ENCODE results near the gene TNIP1. TPM values are rescaled to one million over a fixed set of nuclear protein-coding genes. Genes with fewer than 3 reads are reported as not detected.

TNIP1 gene
- total RNA-seq, 1 experiment from 2014 or later: 342 TPM

DNA sequence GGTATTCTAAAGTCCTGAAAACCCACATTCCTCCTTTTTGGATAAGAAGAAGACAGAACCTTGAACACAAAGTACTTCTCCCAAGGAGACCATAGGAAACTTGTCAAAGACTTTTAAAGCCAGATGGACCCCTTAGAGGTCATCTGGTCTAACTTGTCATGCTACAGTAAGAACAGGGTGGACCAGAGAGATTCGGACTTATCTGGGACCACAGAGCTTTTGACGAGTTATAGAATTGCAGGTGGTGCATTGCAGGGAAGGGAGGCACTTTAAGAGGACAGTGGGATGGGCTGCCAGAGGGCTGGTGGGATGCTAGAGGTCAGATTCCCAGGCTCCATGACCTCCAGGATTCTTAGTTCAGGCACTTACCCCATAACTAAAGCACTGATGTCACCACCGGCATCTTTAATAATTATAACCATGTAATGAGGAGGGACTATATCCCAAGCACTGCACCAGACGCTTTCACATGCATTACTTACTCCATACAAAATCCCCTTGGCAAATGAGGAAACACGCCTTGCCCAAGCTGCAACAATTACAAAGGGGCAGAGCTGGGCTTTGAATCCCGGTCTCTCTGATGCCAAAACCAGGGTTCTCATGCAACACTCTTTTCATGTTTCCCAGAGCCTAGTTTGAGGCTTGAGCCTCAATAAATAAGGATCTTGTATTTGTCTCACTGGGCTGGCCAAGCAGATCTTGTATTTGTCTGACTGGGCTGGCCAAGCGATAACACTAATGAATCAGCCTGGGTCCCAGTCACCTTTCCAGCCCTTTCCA, 73.2 kb downstream of the TNIP1 start:
- intact Hi-C loops (cut with micrococcal nuclease): loop anchor here (10.0 kb wide), 1 partner anchor 517 kb away; no protein-coding TSS in a partner anchor
- TF ChIP-seq, protein P1, sequence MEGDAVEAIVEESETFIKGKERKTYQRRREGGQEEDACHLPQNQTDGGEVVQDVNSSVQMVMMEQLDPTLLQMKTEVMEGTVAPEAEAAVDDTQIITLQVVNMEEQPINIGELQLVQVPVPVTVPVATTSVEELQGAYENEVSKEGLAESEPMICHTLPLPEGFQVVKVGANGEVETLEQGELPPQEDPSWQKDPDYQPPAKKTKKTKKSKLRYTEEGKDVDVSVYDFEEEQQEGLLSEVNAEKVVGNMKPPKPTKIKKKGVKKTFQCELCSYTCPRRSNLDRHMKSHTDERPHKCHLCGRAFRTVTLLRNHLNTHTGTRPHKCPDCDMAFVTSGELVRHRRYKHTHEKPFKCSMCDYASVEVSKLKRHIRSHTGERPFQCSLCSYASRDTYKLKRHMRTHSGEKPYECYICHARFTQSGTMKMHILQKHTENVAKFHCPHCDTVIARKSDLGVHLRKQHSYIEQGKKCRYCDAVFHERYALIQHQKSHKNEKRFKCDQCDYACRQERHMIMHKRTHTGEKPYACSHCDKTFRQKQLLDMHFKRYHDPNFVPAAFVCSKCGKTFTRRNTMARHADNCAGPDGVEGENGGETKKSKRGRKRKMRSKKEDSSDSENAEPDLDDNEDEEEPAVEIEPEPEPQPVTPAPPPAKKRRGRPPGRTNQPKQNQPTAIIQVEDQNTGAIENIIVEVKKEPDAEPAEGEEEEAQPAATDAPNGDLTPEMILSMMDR (IDR thresholded peaks at IDR 0.05; ENCODE audit: unreplicated experiment): no peak
- H3K27me3 Mint-ChIP-seq (ENCODE audit: insufficient read depth, unreplicated experiment): peaks cover 13% of the 10 kb centered on the region
- ChIA-PET CTCF (interaction anchor here (0.5 to 16.9 kb wide), 9 partner anchors 8 to 158 kb away, joined by 3 to 394 read pairs (median 3); no protein-coding TSS in a partner anchor), POLR2A (no interaction called here)
- no peaks in the 10 kb centered on the region for H3K36me3 Mint-ChIP-seq (ENCODE audit: insufficient read depth, unreplicated experiment)
- no peak overlapping the region for H3K27ac Mint-ChIP-seq (ENCODE audit: low read depth, unreplicated experiment)
- DNase-seq (ENCODE audit: unreplicated experiment): no peak
- no TSS peak for BruUV-seq (replicated peaks)
- H3K4me3 Mint-ChIP-seq (ENCODE audit: unreplicated experiment): no peak overlapping the region
- H3K9me3 Mint-ChIP-seq (ENCODE audit: unreplicated experiment): no peaks in the 10 kb centered on the region
- no peaks in the 10 kb centered on the region for H3K4me1 Mint-ChIP-seq (ENCODE audit: insufficient read depth, unreplicated experiment)

- no TSS peak for BruUV-seq (replicated peaks)
- ChIA-PET POLR2A (no interaction called here), CTCF (interaction anchor here (0.5 to 16.9 kb wide), 10 partner anchors 9 to 158 kb away, joined by 3 to 394 read pairs (median 4); partner anchors contain the start of gene TNIP1)
- Mint-ChIP-seq H3K4me1 (ENCODE audit: insufficient read depth, unreplicated experiment) (no peaks in the 10 kb centered on the region), H3K36me3 (ENCODE audit: insufficient read depth, unreplicated experiment) (no peaks in the 10 kb centered on the region), H3K4me3 (ENCODE audit: unreplicated experiment) (no peak overlapping the region), H3K27me3 (ENCODE audit: insufficient read depth, unreplicated experiment) (peaks cover 9% of the 10 kb centered on the region), H3K9me3 (ENCODE audit: unreplicated experiment) (no peaks in the 10 kb centered on the region), H3K27ac (ENCODE audit: low read depth, unreplicated experiment) (no peak overlapping the region)
- TF ChIP-seq, protein P1 (IDR thresholded peaks at IDR 0.05; ENCODE audit: unreplicated experiment): no peak
- DNase-seq (ENCODE audit: unreplicated experiment): no peak
- intact Hi-C loops (cut with micrococcal nuclease): loop anchor here (10.0 kb wide), 1 partner anchor 518 kb away; no protein-coding TSS in a partner anchor
Measured at GRCh38 chr5:151006704-151007334, 74.0 kb downstream of the TNIP1 start.

DNA sequence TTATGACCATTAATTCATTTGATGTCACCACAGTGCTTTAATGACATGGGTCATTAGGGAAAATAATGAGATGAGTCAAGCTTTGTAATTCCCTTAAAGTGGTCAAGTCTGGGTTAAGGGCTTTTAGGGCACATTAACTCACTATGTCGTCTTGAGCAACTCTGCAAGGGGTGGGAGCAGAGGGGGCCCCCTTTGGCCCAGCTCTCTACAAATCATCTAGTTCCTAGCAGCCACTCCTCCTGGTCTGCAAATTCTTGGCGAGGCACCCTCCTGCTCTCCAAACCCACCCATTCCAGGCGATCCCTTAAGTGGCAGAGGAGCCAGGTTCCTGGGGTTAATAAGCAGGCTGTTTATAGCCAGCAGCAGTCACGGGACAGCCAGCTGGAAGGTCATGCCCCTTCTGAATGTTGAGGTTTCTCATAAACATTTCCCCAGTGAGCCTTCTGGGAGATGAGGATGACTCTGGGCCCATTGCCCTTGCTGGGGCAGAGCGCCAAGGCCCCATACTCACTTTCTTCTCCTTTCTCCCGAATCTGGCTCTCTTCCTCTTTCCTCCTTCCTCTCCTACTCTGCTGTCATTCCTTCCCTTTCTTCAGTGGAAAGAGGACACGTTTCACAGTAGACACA, 74.8 kb downstream of the TNIP1 start:
- Mint-ChIP-seq H3K36me3 (ENCODE audit: insufficient read depth, unreplicated experiment) (no peaks in the 10 kb centered on the region), H3K27ac (ENCODE audit: low read depth, unreplicated experiment) (no peak overlapping the region), H3K9me3 (ENCODE audit: unreplicated experiment) (no peaks in the 10 kb centered on the region), H3K4me1 (ENCODE audit: insufficient read depth, unreplicated experiment) (no peaks in the 10 kb centered on the region), H3K27me3 (ENCODE audit: insufficient read depth, unreplicated experiment) (peaks cover 2% of the 10 kb centered on the region), H3K4me3 (ENCODE audit: unreplicated experiment) (no peak overlapping the region)
- no TSS peak for BruUV-seq (replicated peaks)
- intact Hi-C loops (cut with micrococcal nuclease): loop anchor here (10.0 kb wide), 1 partner anchor 519 kb away; no protein-coding TSS in a partner anchor
- TF ChIP-seq, protein P1 (IDR thresholded peaks at IDR 0.05; ENCODE audit: unreplicated experiment): no peak
- ChIA-PET POLR2A (interaction anchor here (0.7 kb wide), 1 partner anchor 227 kb away, joined by 3 read pairs; the partner anchor contains the start of gene SMIM3), CTCF (interaction anchor here (1.0 to 16.9 kb wide), 7 partner anchors 19 to 233 kb away, joined by 3 to 394 read pairs (median 5); partner anchors contain the start of gene TNIP1)
- DNase-seq (ENCODE audit: unreplicated experiment): no peak
